ENCODE results near the gene VIPR2. TPM values are rescaled to one million over a fixed set of nuclear protein-coding genes. Genes with fewer than 3 reads are reported as not detected.
A peak's percentile ranks its signal among the peaks of the same experiment; 100 is the strongest.

Gene VIPR2
- total and polyA plus RNA-seq, 2 donors from 2014 or later, result 0.91 to 1.3 TPM

GRCh38 chr7:159094919-159095915 is 49.5 kb downstream of the VIPR2 start:
- Histone ChIP-seq H3K27ac (ENCODE audit: low read depth in 2 of 2, low read length in 2 of 2) (no peak overlapping the region), H3K4me3 (ENCODE audit: low read length in 3 of 3) (no peak overlapping the region), H3K27me3 (ENCODE audit: control insufficient read depth, insufficient read depth, low read length) (no peaks in the 10 kb centered on the region), H3K4me1 (ENCODE audit: control insufficient read depth in 2 of 3, insufficient read depth in 2 of 3, low read depth in 1 of 3, low read length in 3 of 3) (peaks cover 0 to 3% (median 0%) of the 10 kb centered on the region in 3 donors), H3K9ac (ENCODE audit: low read length in 3 of 3) (no peak overlapping the region), H3K36me3 (ENCODE audit: control insufficient read depth in 2 of 3, insufficient read depth in 3 of 3, low read length in 3 of 3) (no peaks in the 10 kb centered on the region), H3K9me3 (ENCODE audit: control insufficient read depth in 2 of 3, insufficient read depth in 1 of 3, low read length in 3 of 3) (no peaks in the 10 kb centered on the region)
- TF ChIP-seq CTCF (IDR thresholded peaks at IDR 0.05; ENCODE audit: borderline replicate concordance, extremely low read depth, insufficient read depth), result no peak
- DNase-seq (peak in 1 of 5 donors; percentile 7), FAIRE-seq (no peak)
- intact Hi-C loops (cut with DNase I), result no loop called here

- H3K36me3 ChIP-seq (ENCODE audit: control insufficient read depth in 2 of 3, insufficient read depth in 3 of 3, low read length in 3 of 3), result no peaks in the 10 kb centered on the region
- no peaks in the 10 kb centered on the region for H3K27me3 ChIP-seq (ENCODE audit: control insufficient read depth, insufficient read depth, low read length)
- no peaks in the 10 kb centered on the region for H3K9me3 ChIP-seq (ENCODE audit: control insufficient read depth in 2 of 3, insufficient read depth in 1 of 3, low read length in 3 of 3)
- no peak overlapping the region for H3K4me3 ChIP-seq (ENCODE audit: low read length in 3 of 3)
- H3K27ac ChIP-seq (ENCODE audit: low read depth in 2 of 2, low read length in 2 of 2), result no peak overlapping the region
- DNase-seq, result no peak
- intact Hi-C loops (cut with DNase I), result no loop called here
- H3K4me1 ChIP-seq (ENCODE audit: control insufficient read depth in 2 of 3, insufficient read depth in 2 of 3, low read depth in 1 of 3, low read length in 3 of 3), result peaks cover 0 to under 1% (median 0%) of the 10 kb centered on the region in 3 donors
- no peak for TF ChIP-seq CTCF (IDR thresholded peaks at IDR 0.05; ENCODE audit: borderline replicate concordance, extremely low read depth, insufficient read depth)
- no peak for FAIRE-seq
- no peak overlapping the region for H3K9ac ChIP-seq (ENCODE audit: low read length in 3 of 3)
These were observed 50.5 kb downstream of the VIPR2 start for GRCh38 chr7:159094023-159094740.

- FAIRE-seq, result no peak
- no peaks in the 10 kb centered on the region for H3K4me1 ChIP-seq (ENCODE audit: control insufficient read depth in 2 of 3, insufficient read depth in 2 of 3, low read depth in 1 of 3, low read length in 3 of 3)
- intact Hi-C loops (cut with DNase I), result no loop called here
- H3K9ac ChIP-seq (ENCODE audit: low read length in 3 of 3), result no peak overlapping the region
- no peak for DNase-seq
- no peaks in the 10 kb centered on the region for H3K9me3 ChIP-seq (ENCODE audit: control insufficient read depth in 2 of 3, insufficient read depth in 1 of 3, low read length in 3 of 3)
- no peak overlapping the region for H3K4me3 ChIP-seq (ENCODE audit: low read length in 3 of 3)
- H3K27me3 ChIP-seq (ENCODE audit: control insufficient read depth, insufficient read depth, low read length), result no peaks in the 10 kb centered on the region
- no peaks in the 10 kb centered on the region for H3K36me3 ChIP-seq (ENCODE audit: control insufficient read depth in 2 of 3, insufficient read depth in 3 of 3, low read length in 3 of 3)
- H3K27ac ChIP-seq (ENCODE audit: low read depth in 2 of 2, low read length in 2 of 2), result no peak overlapping the region
- no peak for TF ChIP-seq CTCF (IDR thresholded peaks at IDR 0.05; ENCODE audit: borderline replicate concordance, extremely low read depth, insufficient read depth)
These were observed 51.2 kb downstream of the VIPR2 start for GRCh38 chr7:159093351-159093971.

Data from kidney (tissue), 14 donors.